Hematopoietic multipotent progenitor cell (in vitro differentiated cells): ENCODE results near the gene PAPPA2. TPM values are rescaled to one million over a fixed set of nuclear protein-coding genes. Genes with fewer than 3 reads are reported as not detected.

Experiments
- DNase-seq, 3 donors: peaks; one replicate each; pipeline ENCODE4 v3.0.0-alpha.2; 2011 to 2015; ENCODE audit warnings: low read depth in 2 of 3, low spot score in 2 of 3
- total RNA-seq: library from RNA; depleted of rRNA; stranded (reverse); fragments of >200 nt; gene quantifications from one replicate; pipeline ENCODE4 v1.2.3, GENCODE V29; 2012

PAPPA2 gene
- total RNA-seq, 1 donor, result under 0.01 TPM

- no peak for DNase-seq
Observed at GRCh38 chr1:176682830-176683535, 220.0 kb downstream of the PAPPA2 start.

- peak in 2 of 3 donors; percentile 18 to 40 for DNase-seq
Observed at GRCh38 chr1:176691251-176692228, 228.6 kb downstream of the PAPPA2 start.

- no peak for DNase-seq
Observed at GRCh38 chr1:176692431-176692830, 229.5 kb downstream of the PAPPA2 start.

- DNase-seq, result no peak
Observed at GRCh38 chr1:176692988-176693696, 230.2 kb downstream of the PAPPA2 start.

- DNase-seq, result no peak
Observed at GRCh38 chr1:176693697-176694329, 230.8 kb downstream of the PAPPA2 start.

GRCh38 chr1:176694713-176695112 lies 231.7 kb downstream of the PAPPA2 start:
- DNase-seq, result no peak

GRCh38 chr1:176696109-176696508 lies 233.1 kb downstream of the PAPPA2 start:
- no peak for DNase-seq

GRCh38 chr1:176696689-176697088 lies 233.7 kb downstream of the PAPPA2 start:
- no peak for DNase-seq

GRCh38 chr1:176699821-176700220 lies 236.8 kb downstream of the PAPPA2 start:
- no peak for DNase-seq

- no peak for DNase-seq
Observed at GRCh38 chr1:176701151-176701866, 238.3 kb downstream of the PAPPA2 start.

GRCh38 chr1:176702901-176703300 lies 239.9 kb downstream of the PAPPA2 start:
- no peak for DNase-seq

- no peak for DNase-seq
Observed at GRCh38 chr1:176705585-176705984, 242.6 kb downstream of the PAPPA2 start.

- no peak for DNase-seq
Observed at GRCh38 chr1:176717066-176717750, 254.2 kb downstream of the PAPPA2 start.

- no peak for DNase-seq
Observed at GRCh38 chr1:176719447-176719846, 256.5 kb downstream of the PAPPA2 start.

- no peak for DNase-seq
Observed at GRCh38 chr1:176720838-176721237, 257.9 kb downstream of the PAPPA2 start.

- no peak for DNase-seq
Observed at GRCh38 chr1:176733661-176734060, 270.7 kb downstream of the PAPPA2 start.

GRCh38 chr1:176735201-176735600 lies 272.2 kb downstream of the PAPPA2 start:
- DNase-seq, result no peak

- DNase-seq, result no peak
Observed at GRCh38 chr1:176736015-176736414, 273.0 kb downstream of the PAPPA2 start.

- DNase-seq, result no peak
Observed at GRCh38 chr1:176741181-176741580, 278.2 kb downstream of the PAPPA2 start.
